ENCODE data around the gene GABRR3. TPM values are rescaled to one million over a fixed set of nuclear protein-coding genes. Genes with fewer than 3 reads are reported as not detected.

GABRR3 gene
- total RNA-seq, 2 experiments from 2014 or later = not detected

DNA sequence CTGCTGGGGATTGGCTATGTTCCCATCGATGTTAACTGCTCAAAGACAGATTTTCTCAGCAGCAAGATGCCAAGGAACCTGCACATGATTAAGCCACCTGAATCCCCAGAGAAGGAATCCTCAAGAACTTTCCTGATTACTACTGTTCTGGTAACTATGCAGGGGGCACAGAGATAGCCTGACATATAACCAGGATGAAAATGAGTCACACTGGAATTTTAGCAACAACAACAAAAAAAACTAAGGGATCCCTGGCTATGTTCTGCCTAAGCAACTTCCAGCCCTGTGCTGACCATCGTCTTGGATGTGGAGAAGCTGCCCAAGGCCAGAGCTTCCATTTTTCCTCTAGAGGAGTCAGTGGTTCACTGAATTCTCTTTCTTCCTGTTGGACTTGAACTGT, 76.7 kb downstream of the GABRR3 start:
- Histone ChIP-seq H4K20me1 (ENCODE audit: insufficient read depth, low read length) (no peaks in the 10 kb centered on the region), H3K27ac (ENCODE audit: low read depth, low read length, poor library complexity, severe bottlenecking) (no peak overlapping the region), H3K36me3 (ENCODE audit: insufficient read depth, low read length) (peaks cover 92% of the 10 kb centered on the region), H3K4me2 (ENCODE audit: low read length) (no peak overlapping the region), H3K4me3 (ENCODE audit: low read depth, low read length, poor library complexity, severe bottlenecking) (no peak overlapping the region), H3K79me2 (ENCODE audit: insufficient read depth, low read depth, low read length) (0 out of 2 replicates have a peak, but pooled peaks cover 3% of the 10 kb centered on the region), H3K9me3 (ENCODE audit: low read length) (no peaks in the 10 kb centered on the region), H3K4me1 (ENCODE audit: insufficient read depth, low read length, poor library complexity, severe bottlenecking) (no peaks in the 10 kb centered on the region), H2AFZ (ENCODE audit: low read length) (no peak overlapping the region), H3K9me2 (ENCODE audit: insufficient read depth, low read length) (no peaks in the 10 kb centered on the region)
- CTCF ChIA-PET (ENCODE audit: unreplicated experiment) = no interaction called here
- intact Hi-C loops (cut with micrococcal nuclease; ENCODE audit: unreplicated experiment) = no loop called here
- no TSS peak for BruUV-seq (replicated peaks)
- no peak for DNase-seq (ENCODE audit: low spot score)
- TF ChIP-seq, protein P1, sequence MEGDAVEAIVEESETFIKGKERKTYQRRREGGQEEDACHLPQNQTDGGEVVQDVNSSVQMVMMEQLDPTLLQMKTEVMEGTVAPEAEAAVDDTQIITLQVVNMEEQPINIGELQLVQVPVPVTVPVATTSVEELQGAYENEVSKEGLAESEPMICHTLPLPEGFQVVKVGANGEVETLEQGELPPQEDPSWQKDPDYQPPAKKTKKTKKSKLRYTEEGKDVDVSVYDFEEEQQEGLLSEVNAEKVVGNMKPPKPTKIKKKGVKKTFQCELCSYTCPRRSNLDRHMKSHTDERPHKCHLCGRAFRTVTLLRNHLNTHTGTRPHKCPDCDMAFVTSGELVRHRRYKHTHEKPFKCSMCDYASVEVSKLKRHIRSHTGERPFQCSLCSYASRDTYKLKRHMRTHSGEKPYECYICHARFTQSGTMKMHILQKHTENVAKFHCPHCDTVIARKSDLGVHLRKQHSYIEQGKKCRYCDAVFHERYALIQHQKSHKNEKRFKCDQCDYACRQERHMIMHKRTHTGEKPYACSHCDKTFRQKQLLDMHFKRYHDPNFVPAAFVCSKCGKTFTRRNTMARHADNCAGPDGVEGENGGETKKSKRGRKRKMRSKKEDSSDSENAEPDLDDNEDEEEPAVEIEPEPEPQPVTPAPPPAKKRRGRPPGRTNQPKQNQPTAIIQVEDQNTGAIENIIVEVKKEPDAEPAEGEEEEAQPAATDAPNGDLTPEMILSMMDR (conservative IDR thresholded peaks at IDR 0.05; ENCODE audit: low read length) = no peak
- TF ChIP-seq EZH2phosphoT487 (IDR thresholded peaks at IDR 0.05; ENCODE audit: borderline replicate concordance, low read depth, low read length) = no peak
- POLR2A ChIA-PET = interaction anchor here (1.2 kb wide), 1 partner anchor 187 kb away, joined by 8 read pairs; no protein-coding TSS in a partner anchor

DNA sequence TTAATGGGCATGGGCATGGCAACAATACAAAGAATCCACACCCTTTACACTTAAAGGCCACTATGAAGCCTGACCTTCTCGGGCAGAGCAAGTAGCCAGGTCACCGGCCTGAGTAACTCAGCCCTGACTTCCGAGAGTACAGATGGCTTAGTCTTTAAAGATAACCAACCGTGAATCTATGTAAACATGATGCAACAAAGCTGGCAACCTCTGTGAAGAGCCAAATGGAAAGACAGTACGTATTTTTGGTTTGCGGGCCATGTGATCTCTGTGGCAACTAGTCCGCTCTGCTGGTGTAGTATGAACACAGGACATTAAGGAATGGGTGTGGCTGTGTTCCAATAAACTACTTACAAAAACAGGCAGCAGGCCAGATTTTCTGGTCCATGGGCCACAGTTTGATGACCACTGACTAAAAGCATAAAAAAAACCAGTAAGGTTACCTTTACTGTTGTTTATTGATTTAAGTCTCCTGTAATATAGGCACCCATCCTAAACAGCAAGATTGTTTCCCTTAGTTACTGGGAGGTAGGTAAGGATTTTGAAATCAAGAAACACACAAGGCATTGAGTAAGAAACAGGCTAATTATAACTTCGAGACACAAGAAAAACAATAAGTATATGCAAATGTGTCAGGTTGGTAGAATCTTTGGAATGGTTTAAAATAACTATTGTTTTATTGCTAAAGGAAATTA, 77.4 kb downstream of the GABRR3 start:
- Histone ChIP-seq H4K20me1 (ENCODE audit: insufficient read depth, low read length) (no peaks in the 10 kb centered on the region), H3K4me2 (ENCODE audit: low read length) (no peak overlapping the region), H3K4me3 (ENCODE audit: low read depth, low read length, poor library complexity, severe bottlenecking) (no peak overlapping the region), H2AFZ (ENCODE audit: low read length) (no peak overlapping the region), H3K4me1 (ENCODE audit: insufficient read depth, low read length, poor library complexity, severe bottlenecking) (no peaks in the 10 kb centered on the region), H3K79me2 (ENCODE audit: insufficient read depth, low read depth, low read length) (no peaks in the 10 kb centered on the region), H3K36me3 (ENCODE audit: insufficient read depth, low read length) (peaks cover 92% of the 10 kb centered on the region), H3K27ac (ENCODE audit: low read depth, low read length, poor library complexity, severe bottlenecking) (no peak overlapping the region), H3K9me2 (ENCODE audit: insufficient read depth, low read length) (no peaks in the 10 kb centered on the region), H3K9me3 (ENCODE audit: low read length) (no peaks in the 10 kb centered on the region)
- intact Hi-C loops (cut with micrococcal nuclease; ENCODE audit: unreplicated experiment) = no loop called here
- POLR2A ChIA-PET = interaction anchor here (0.5 kb wide), 1 partner anchor 606 kb away, joined by 4 read pairs; no protein-coding TSS in a partner anchor
- CTCF ChIA-PET (ENCODE audit: unreplicated experiment) = no interaction called here
- no TSS peak for BruUV-seq (replicated peaks)
- DNase-seq (ENCODE audit: low spot score) = no peak
- TF ChIP-seq, protein P1 (conservative IDR thresholded peaks at IDR 0.05; ENCODE audit: low read length) = no peak
- no peak for TF ChIP-seq EZH2phosphoT487 (IDR thresholded peaks at IDR 0.05; ENCODE audit: borderline replicate concordance, low read depth, low read length)

DNA sequence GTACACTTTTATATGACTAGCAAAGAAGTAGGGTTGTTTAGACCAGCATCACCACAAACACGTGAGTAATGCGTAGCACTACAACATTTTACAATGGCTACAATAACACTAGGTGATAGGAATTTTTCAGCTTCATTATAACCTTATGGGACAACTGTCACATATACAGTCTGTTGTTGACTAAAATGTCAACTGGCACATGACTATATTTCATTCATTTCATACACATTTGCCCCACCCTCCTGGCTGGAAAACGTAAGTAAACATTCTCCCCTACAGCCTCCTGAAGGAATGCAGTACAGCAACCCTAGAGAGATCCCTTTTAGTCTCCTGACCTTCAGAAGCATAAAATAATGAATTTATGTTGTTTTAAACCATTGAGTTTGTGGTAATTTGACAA, 79.1 kb downstream of the GABRR3 start:
- CTCF ChIA-PET (ENCODE audit: unreplicated experiment) = no interaction called here
- no peaks in the 10 kb centered on the region for H3K79me2 ChIP-seq (ENCODE audit: insufficient read depth, low read depth, low read length)
- H3K27ac ChIP-seq (ENCODE audit: low read depth, low read length, poor library complexity, severe bottlenecking) = no peak overlapping the region
- no peaks in the 10 kb centered on the region for H4K20me1 ChIP-seq (ENCODE audit: insufficient read depth, low read length)
- H3K36me3 ChIP-seq (ENCODE audit: insufficient read depth, low read length) = peaks cover 92% of the 10 kb centered on the region
- H3K9me2 ChIP-seq (ENCODE audit: insufficient read depth, low read length) = no peaks in the 10 kb centered on the region
- DNase-seq (ENCODE audit: low spot score) = no peak
- H2AFZ ChIP-seq (ENCODE audit: low read length) = no peak overlapping the region
- intact Hi-C loops (cut with micrococcal nuclease; ENCODE audit: unreplicated experiment) = no loop called here
- BruUV-seq (replicated peaks) = no TSS peak
- POLR2A ChIA-PET = interaction anchor here (1.1 kb wide), 1 partner anchor 9 kb away, joined by 3 read pairs; no protein-coding TSS in a partner anchor
- H3K4me1 ChIP-seq (ENCODE audit: insufficient read depth, low read length, poor library complexity, severe bottlenecking) = no peaks in the 10 kb centered on the region
- H3K4me2 ChIP-seq (ENCODE audit: low read length) = no peak overlapping the region
- no peak overlapping the region for H3K4me3 ChIP-seq (ENCODE audit: low read depth, low read length, poor library complexity, severe bottlenecking)
- no peak for TF ChIP-seq EZH2phosphoT487 (IDR thresholded peaks at IDR 0.05; ENCODE audit: borderline replicate concordance, low read depth, low read length)
- TF ChIP-seq, protein P1 (conservative IDR thresholded peaks at IDR 0.05; ENCODE audit: low read length) = no peak
- H3K9me3 ChIP-seq (ENCODE audit: low read length) = no peaks in the 10 kb centered on the region
